Measurements from ENCODE around the gene FURIN. TPM values are rescaled to one million over a fixed set of nuclear protein-coding genes. Genes with fewer than 3 reads are reported as not detected.

The FURIN gene
- total RNA-seq, 1 experiment from 2014 or later: 35.1 TPM

- no peak overlapping the region for H4K5ac ChIP-seq (ENCODE audit: insufficient read length, low read depth, low read length)
- peaks cover 0 to under 1% of the 10 kb centered on the region in 2 experiments; a peak in 2 of 5 replicates for H3K9me3 Mint-ChIP-seq
- no peaks in the 10 kb centered on the region for H3K79me1 ChIP-seq (ENCODE audit: insufficient read depth, low read depth, low read length, poor library complexity, severe bottlenecking)
- DNase-seq: no peak
- no peaks in the 10 kb centered on the region for H3K79me2 ChIP-seq (ENCODE audit: insufficient read depth, low read length)
- no peak overlapping the region for H3K18ac ChIP-seq (ENCODE audit: insufficient read length, low read depth, low read length)
- no peak overlapping the region for H2BK12ac ChIP-seq (ENCODE audit: insufficient read length, low read depth, low read length)
- no peak overlapping the region for H3K56ac ChIP-seq (ENCODE audit: insufficient read length, low read depth, low read length)
- no peak overlapping the region for H3K27ac ChIP-seq (ENCODE audit: insufficient read length, low read depth, low read length)
- H2BK15ac ChIP-seq (ENCODE audit: low read depth, low read length): no peak overlapping the region
- no peak overlapping the region for H3K9ac ChIP-seq (ENCODE audit: extremely low read depth, insufficient read length, low read length)
- H3K27ac Mint-ChIP-seq: peak overlapping the region in 1 of 3 experiments; percentile 30; a peak in 1 of 7 replicates
- H3K4me1 Mint-ChIP-seq: peaks cover 30 to 37% of the 10 kb centered on the region in 2 experiments
- H3K36me3 Mint-ChIP-seq (ENCODE audit: insufficient read depth in 1 of 3, low read depth in 3 of 3): no peaks in the 10 kb centered on the region; a peak in 1 of 7 replicates
- no peaks in the 10 kb centered on the region for H3K23me2 ChIP-seq (ENCODE audit: insufficient read length, low read depth, low read length, poor library complexity, severe bottlenecking)
- H3K4me3 Mint-ChIP-seq: no peak overlapping the region
- H4K8ac ChIP-seq (replicated peaks; ENCODE audit: insufficient read length, low read depth, low read length): no peak overlapping the region
- H3T11ph ChIP-seq (ENCODE audit: low read length): no peak overlapping the region
- no peak overlapping the region for H2AK5ac ChIP-seq (ENCODE audit: insufficient read length, low read length)
- no peak overlapping the region for H3K23ac ChIP-seq (ENCODE audit: insufficient read length, low read depth, low read length)
- H3K9me3 ChIP-seq (ENCODE audit: control insufficient read depth, low read depth, low read length): no peaks in the 10 kb centered on the region
- H4K20me1 ChIP-seq (ENCODE audit: control insufficient read depth, insufficient read depth, insufficient read length): no peaks in the 10 kb centered on the region
- H3K27me3 Mint-ChIP-seq (ENCODE audit: low read depth): no peaks in the 10 kb centered on the region
- H2AFZ ChIP-seq (ENCODE audit: low read length): no peak overlapping the region
- no peak overlapping the region for H2BK120ac ChIP-seq (ENCODE audit: low read depth, low read length, poor library complexity, severe bottlenecking)
- H3K4ac ChIP-seq (ENCODE audit: low read depth, low read length): no peak overlapping the region
- no peak overlapping the region for H2BK20ac ChIP-seq (ENCODE audit: low read depth, low read length, poor library complexity, severe bottlenecking)
- H3K14ac ChIP-seq (ENCODE audit: insufficient read depth, low read length): no peak overlapping the region; the same call in 1 of the 2 replicates
- H3K4me1 ChIP-seq (ENCODE audit: insufficient read depth, low read length): peaks cover 3% of the 10 kb centered on the region; the same call in 1 of the 2 replicates
- no peak overlapping the region for H2BK5ac ChIP-seq (ENCODE audit: insufficient read length, low read length)
- no peaks in the 10 kb centered on the region for H3K27me3 ChIP-seq (ENCODE audit: insufficient read depth, low read length)
- no CpG with 5 or more reads among the region's 4 CpGs for WGBS (ENCODE audit: extremely low coverage, insufficient read length, low lambda C conversion rate)
- no peak overlapping the region for H3K4me2 ChIP-seq (ENCODE audit: insufficient read depth, insufficient read length, low read length)
- H4K91ac ChIP-seq (ENCODE audit: insufficient read length, low read depth, low read length): no peak overlapping the region
- no peak for TF ChIP-seq CTCF (conservative IDR thresholded peaks at IDR 0.05)
Observed at GRCh38 chr15:90865702-90866101, 2.7 kb upstream of the FURIN start.
